Measurements from ENCODE around the gene HAGH.

Gene HAGH

GRCh38 chr16:1786242-1787055 lies 40.2 kb downstream of the HAGH start:
- DNase-seq = no peak

GRCh38 chr16:1785846-1786170 lies 40.8 kb downstream of the HAGH start:
- no peak for DNase-seq

GRCh38 chr16:1784977-1785845 lies 41.4 kb downstream of the HAGH start:
- no peak for DNase-seq

GRCh38 chr16:1782408-1783264 lies 44.0 kb downstream of the HAGH start, which contains the start of the genes NUBP2 and SPSB3:
Gene NUBP2, plus strand, starts transcription at chr16:1782960. Its CDS starts 61 bp downstream, at chr16:1783021.
Gene SPSB3, minus strand, starts transcription at chr16:1782571. Its CDS starts 1,088 bp downstream, at chr16:1781483.
- DNase-seq = peak; percentile 85 to 97

- DNase-seq = peak in 1 of 2 donors; percentile 42
Observed at GRCh38 chr16:1781758-1782407, 44.7 kb downstream of the HAGH start.

GRCh38 chr16:1781254-1781653 lies 45.4 kb downstream of the HAGH start:
- DNase-seq = no peak

- no peak for DNase-seq
Observed at GRCh38 chr16:1780677-1781072, 46.0 kb downstream of the HAGH start.

GRCh38 chr16:1779741-1780676 lies 46.6 kb downstream of the HAGH start:
- DNase-seq = no peak

GRCh38 chr16:1779234-1779701 lies 47.4 kb downstream of the HAGH start:
- DNase-seq = no peak

- DNase-seq = no peak
Observed at GRCh38 chr16:1778200-1779179, 48.1 kb downstream of the HAGH start.

GRCh38 chr16:1777375-1778199 lies 49.0 kb downstream of the HAGH start:
- DNase-seq = no peak

- DNase-seq = no peak
Observed at GRCh38 chr16:1776991-1777374, 49.6 kb downstream of the HAGH start.

- no peak for DNase-seq
Observed at GRCh38 chr16:1776672-1776955, 50.0 kb downstream of the HAGH start.

GRCh38 chr16:1775846-1776671 lies 50.6 kb downstream of the HAGH start:
- no peak for DNase-seq

GRCh38 chr16:1775006-1775845 lies 51.4 kb downstream of the HAGH start:
- no peak for DNase-seq

- no peak for DNase-seq
Observed at GRCh38 chr16:1774448-1774780, 52.2 kb downstream of the HAGH start.

GRCh38 chr16:1773703-1774447 lies 52.8 kb downstream of the HAGH start:
- peak in 1 of 2 donors; percentile 60 for DNase-seq

All from bone marrow (tissue), 2 donors.